Kidney glomerular epithelial cell (primary cell): ENCODE data around the gene ERC2.

Source experiments
- DNase-seq: peaks from one replicate; lab custom pipeline; 2025; lab: John Stamatoyannopoulos, UW

The ERC2 gene

DNA sequence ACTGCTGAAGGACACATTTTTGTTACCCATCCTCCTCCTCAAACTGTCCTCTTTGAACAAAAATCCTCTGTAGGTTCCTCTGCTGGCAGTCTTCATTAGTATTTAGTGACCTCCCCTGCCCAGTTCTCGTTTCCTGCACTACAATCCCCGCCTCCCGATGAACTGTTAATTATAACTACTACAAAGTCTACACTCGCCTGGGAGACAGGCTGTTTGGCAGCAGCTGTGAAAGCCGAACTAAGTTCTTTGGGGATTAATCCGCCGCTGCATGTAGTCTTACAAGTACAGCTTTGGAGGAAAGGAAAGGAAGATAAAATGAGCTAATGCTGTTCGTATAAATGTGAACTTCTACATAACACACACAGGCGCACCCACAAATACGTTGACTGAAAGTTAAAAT is 821.2 kb downstream of the ERC2 start:
- DNase-seq, result no peak

- no peak for DNase-seq
Measured at GRCh38 chr3:55646121-55646520, 822.1 kb downstream of the ERC2 start.

GRCh38 chr3:55645422-55645821 is 822.8 kb downstream of the ERC2 start:
- no peak for DNase-seq

GRCh38 chr3:55643283-55643682 is 825.0 kb downstream of the ERC2 start:
- no peak for DNase-seq

DNA sequence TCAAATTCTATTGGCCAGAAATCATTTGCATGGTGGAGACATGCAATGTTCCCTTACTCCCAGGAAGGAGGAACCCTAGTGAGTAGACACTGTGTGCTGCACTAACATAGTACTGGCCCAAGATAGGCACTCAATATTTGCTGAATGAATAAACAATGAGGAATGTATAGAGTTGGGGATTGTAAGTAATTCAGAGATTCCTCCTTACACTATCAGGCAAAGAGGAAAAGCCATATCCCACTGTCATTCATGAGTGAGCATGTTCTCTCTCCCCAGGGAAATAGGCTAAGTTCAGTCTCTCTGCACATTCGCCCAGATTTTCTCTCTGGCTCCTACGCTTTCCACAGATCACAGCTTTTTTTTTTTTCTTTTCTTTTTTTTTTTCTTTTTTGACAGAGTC is 826.3 kb downstream of the ERC2 start:
- DNase-seq, result no peak

- no peak for DNase-seq
Measured at GRCh38 chr3:55639896-55640765, 828.1 kb downstream of the ERC2 start.

DNA sequence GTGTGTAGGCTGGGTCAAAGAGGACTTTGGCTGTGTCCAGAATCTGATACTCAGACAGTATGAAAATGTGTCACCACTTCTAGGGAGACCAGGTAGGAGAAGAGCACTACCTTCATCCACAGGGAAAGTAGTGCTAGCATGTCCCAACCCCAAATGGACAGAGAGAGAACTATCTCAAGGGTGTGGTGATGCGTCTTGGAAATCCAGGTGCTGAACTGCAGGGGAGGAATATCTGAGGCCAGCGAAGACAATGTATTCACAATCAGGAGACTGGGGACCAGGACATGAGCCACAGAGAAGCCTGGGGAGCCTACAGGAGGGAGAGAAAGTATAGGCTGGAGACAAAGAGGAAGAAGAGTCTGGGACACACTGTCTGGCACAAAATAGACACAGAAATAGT is 829.1 kb downstream of the ERC2 start:
- DNase-seq, result no peak

- DNase-seq, result no peak
Measured at GRCh38 chr3:55637906-55638638, 830.2 kb downstream of the ERC2 start.

DNA sequence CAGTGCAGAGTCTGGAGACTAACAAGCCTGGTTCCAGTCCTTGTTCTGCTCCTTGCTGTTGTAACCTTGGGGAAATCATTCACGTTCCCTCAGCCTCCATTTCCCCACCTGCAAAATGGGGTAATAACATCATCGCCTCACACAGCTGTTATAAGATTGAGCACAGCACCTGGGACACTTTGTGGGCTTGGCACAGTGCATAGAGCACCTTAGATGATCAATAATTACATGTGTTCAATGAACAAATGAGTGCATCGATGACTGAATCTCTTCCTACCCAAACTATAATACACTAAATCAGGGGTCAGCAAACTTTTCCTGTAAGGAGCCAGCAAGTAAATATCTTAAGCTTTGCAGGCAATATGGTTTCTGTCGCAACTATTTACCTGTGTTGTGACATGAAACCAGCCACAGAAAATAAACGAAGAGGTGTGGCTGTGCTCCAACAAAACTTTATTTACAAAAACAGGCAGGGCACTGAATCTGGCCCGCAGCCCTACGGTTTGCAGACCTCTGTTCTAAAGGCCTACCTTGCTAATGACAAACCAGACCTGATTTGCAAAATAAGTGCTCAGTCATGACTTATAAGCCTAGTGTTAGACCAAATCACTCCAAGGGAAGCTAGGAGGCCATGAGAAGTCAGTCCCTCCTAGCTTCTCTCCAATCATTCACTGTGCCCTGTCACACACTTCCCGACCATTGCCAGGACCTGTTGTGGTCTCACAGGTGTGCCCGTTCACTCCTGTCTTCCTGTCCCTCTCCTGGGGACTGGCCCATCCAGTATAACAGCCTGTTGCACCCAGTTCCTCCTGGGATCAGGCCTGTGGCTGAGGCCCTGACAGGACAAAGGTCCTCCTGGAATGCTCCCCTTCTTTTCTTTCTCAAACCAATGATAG is 831.7 kb downstream of the ERC2 start:
- no peak for DNase-seq

- DNase-seq, result no peak
Measured at GRCh38 chr3:55634345-55634744, 833.9 kb downstream of the ERC2 start.

DNA sequence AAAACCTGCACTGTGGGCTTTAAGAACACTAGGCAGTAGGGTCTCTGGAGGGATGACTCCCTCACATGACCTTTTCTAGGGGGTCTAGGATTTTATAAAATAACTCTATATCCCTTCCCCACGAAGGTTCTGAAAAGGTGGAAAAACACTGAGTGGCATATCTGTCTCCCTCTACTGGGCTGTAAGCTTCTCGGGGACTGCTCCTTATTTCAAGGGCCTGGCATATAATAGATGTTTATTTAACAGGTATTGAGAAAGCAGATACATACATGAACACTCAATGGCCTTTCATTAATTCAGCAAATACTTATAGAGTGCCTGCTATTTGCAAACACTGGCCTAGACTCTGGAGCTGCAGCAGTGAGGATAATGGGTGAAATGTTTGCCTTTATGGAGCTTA is 834.9 kb downstream of the ERC2 start:
- DNase-seq, result no peak

- DNase-seq, result no peak
Measured at GRCh38 chr3:55631766-55632331, 836.4 kb downstream of the ERC2 start.

DNA sequence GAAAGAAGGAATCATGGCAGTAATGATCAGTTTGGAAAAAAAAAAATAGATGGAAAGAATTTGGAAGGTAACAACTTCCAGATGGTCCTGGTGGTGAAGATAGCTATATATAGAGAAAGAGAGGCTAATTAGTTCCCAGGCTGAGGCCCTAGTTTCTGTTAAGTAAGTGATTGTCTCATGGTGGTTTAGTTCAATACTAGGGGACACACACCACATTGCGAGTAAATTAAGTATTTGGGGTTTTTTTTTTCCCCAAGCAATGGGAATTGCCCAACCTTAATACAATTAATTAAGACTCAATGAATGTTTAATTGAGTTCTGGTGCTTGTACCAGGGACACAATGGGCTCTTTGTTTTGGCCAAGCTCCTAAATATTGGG is 837.4 kb downstream of the ERC2 start:
- DNase-seq, result no peak

DNA sequence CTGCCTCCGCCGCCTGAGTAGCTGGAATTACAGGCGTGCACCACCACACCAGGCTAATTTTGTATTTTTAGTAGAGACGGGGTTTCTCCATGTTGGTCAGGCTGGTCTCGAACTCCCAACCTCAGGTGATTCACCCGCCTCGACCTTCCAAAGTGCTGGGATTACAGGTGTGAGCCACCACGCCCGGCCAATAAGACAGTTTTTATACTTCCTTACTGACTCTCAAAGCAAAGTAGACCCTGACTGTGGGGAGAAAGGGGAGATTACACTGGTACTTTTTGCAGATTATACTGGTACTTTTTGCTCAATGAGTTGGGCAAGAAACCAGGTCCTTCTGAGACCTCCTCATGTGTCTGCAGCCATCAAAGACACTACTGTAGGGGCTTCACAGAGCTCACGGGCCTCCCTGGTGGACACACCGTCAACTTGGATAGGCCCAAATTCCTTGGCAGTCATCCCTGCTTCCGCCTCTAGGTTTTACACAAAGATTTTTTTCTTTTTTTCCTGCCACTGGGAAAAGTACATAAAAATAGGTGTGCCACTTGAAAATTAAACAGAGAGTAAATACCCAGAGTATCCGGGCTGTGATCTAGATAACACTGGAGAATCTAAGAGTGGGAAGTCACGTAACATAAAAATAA is 837.9 kb downstream of the ERC2 start:
- no peak for DNase-seq

- DNase-seq, result no peak
Measured at GRCh38 chr3:55629432-55629831, 838.8 kb downstream of the ERC2 start.

DNA sequence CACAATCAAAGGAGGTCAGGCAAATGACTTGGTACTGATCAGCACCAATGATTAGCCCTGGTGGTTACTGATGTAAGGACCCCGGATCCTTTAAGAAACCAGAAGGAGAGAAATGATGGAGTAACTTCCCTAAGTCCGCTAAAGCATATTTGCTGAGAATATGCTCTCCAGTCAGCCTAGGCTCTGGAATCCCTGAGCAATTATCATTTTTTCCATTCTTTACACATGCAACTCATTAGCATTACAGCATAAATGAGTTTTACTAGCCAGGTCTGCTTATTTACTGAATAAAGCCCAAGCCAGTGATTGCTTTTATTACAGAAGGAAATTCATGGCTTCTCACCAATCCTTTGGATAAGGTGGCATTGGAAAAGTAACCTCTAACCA is 842.0 kb downstream of the ERC2 start:
- DNase-seq, result no peak

DNA sequence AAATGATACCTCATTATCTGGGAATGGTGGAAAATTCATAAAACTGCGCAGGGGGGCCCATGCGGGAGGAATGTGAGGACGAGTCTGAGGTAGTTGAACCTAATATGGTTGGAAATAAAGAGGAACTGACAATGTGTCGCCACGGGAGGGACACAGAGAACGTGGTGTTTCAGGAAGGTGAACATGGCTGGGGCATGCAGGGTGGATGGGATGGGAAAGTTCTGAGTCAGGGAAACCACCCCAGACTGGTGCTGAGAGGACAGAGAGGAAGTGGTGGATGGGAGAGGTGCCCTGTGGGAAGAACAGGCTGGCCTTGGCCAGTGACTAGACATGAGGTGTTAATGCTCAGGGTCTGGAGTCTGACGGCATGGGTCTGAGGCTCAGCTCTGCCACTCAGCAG is 844.0 kb downstream of the ERC2 start:
- no peak for DNase-seq

DNA sequence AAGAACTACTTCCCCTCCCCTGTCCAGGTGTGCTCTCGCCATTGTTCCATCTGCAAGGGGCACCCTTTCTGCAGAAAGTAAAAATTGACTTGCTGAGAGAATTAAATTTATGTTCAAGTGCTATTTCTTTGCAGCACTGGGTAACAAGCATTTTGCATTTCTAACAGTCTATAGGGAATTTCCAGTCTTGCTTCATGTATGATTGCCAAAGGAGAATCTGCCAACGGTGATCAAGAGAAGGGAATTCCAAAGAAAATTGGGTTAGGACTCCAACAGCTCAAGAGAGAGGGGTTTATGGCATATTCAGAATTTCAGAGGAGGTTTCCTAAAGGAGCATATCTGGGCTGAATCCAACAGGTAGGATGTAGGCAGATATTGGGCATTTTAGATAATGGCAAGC is 844.5 kb downstream of the ERC2 start:
- DNase-seq, result no peak

DNA sequence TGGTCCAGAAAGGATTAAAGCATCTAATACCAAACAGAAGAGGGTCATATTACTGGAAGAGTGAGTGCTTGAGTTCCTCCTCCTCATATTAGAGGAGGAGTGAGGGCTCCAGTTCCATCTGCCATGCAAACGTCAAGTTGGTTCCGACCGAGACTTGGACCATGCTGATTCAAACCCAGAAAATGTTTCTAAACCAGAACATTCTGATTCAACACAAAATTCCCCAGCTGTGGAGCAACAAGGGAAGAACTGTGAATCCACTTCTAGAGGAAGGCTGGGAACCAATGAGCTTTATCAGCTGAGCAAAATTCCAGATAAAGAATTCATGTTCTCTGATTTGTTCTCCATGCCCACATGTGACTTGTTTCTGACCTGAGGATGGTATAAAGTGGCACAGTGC is 845.5 kb downstream of the ERC2 start:
- no peak for DNase-seq

DNA sequence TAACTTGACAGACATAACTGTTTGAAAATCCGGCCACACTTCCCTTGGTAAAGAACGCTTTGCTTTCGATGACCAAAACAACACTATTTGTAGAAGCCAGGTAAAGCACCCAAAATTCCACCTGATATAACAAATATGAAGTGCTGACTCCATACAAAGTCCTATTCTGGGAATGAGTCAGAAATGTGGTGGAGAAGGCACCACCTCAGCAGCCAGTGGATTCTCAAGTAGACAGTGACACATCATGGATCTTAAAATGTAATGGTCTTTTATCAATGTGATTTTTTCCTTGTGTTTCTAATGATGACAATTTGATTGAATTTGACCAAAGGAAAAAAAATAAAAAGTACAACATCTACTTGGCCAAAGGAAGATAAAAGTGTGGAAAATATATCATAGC is 846.2 kb downstream of the ERC2 start:
- no peak for DNase-seq

- no peak for DNase-seq
Measured at GRCh38 chr3:55621648-55622047, 846.6 kb downstream of the ERC2 start.

- DNase-seq, result no peak
Measured at GRCh38 chr3:55621026-55621422, 847.2 kb downstream of the ERC2 start.
